Mucosa of rectum (tissue), 2 donors: ENCODE measurements around the gene BRSK1.

Source experiments
- H3K27ac ChIP-seq, 2 donors: one replicate each; pipeline ENCODE4 v1.7.0; 2013; ENCODE audit warnings: inconsistent platforms in 2 of 2, low read depth in 2 of 2, low read length in 2 of 2
- H3K27me3 ChIP-seq, 2 donors: one replicate each; pipeline ENCODE4 v1.7.0; 2013; ENCODE audit warnings: low read length in 2 of 2; ENCODE audit not compliant: control insufficient read depth in 2 of 2, insufficient read depth in 2 of 2
- H3K36me3 ChIP-seq, 2 donors: one replicate each; pipeline ENCODE4 v1.7.0; 2013; ENCODE audit warnings: low read length in 2 of 2; ENCODE audit not compliant: control insufficient read depth in 2 of 2, insufficient read depth in 2 of 2
- H3K4me1 ChIP-seq, 2 donors: one replicate each; pipeline ENCODE4 v1.7.0; 2013; ENCODE audit warnings: low read length in 2 of 2, mild to moderate bottlenecking in 1 of 2; ENCODE audit not compliant: control insufficient read depth in 2 of 2, insufficient read depth in 2 of 2
- H3K4me3 ChIP-seq, 2 donors: one replicate each; pipeline ENCODE4 v1.7.0; 2013; ENCODE audit warnings: low read length in 2 of 2
- H3K9ac ChIP-seq, 2 donors: one replicate each; pipeline ENCODE4 v1.7.0; 2013; ENCODE audit warnings: low read length in 2 of 2, low read depth in 1 of 2, mild to moderate bottlenecking in 1 of 2
- H3K9me3 ChIP-seq, 2 donors: one replicate each; pipeline ENCODE4 v1.7.0; 2013; ENCODE audit warnings: low read length in 2 of 2; ENCODE audit not compliant: control insufficient read depth in 2 of 2
- donor health status: healthy.
- donor health status: Normal muscosa, but diverticular disease.

Gene BRSK1

DNA sequence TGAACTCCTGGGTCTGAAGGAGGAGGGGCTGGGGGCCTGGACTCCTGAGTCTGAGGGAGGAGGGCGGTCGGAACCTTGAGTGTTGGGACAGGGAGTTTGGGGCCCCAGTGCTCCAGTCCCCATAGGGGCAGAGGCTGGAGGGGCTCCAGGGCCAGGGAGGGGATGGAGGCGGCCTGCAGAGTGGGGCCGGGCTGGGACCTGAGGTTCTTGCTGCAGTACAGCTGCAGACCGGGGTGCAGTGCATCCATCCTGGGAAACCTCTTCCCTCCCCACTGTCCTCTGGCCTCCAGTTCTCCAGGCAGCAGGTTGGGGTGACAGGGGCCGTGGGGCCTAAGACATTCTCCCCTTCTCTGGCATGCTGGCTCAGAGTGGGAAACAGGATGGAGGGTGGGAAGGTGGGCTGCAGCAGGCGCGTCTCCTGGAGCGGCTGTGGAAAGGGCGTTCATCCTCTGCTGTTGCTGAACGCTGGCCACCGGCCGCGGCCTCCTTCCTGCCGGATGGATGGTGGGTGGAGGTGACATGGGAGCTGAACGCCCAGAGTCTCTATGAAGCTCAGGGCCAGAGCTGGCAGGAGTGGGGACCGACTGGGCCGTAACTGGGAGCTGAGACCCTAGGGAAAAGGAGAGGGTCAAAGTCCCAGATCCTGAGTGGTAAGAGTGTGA is 1.6 kb downstream of the BRSK1 start:
- no peak overlapping the region for H3K27ac ChIP-seq
- H3K9ac ChIP-seq: no peak overlapping the region
- H3K4me3 ChIP-seq: no peak overlapping the region
- H3K36me3 ChIP-seq: no peaks in the 10 kb centered on the region
- H3K4me1 ChIP-seq: peaks cover 0 to 6% of the 10 kb centered on the region in 2 donors
- H3K27me3 ChIP-seq: peaks cover 0 to 7% of the 10 kb centered on the region in 2 donors
- no peaks in the 10 kb centered on the region for H3K9me3 ChIP-seq

GRCh38 chr19:55287361-55288079 is 3.7 kb downstream of the BRSK1 start:
- no peak overlapping the region for H3K4me3 ChIP-seq
- H3K9ac ChIP-seq: no peak overlapping the region
- H3K9me3 ChIP-seq: no peaks in the 10 kb centered on the region
- H3K27me3 ChIP-seq: peaks cover 0 to 7% of the 10 kb centered on the region in 2 donors
- peaks cover 0 to 2% of the 10 kb centered on the region in 2 donors for H3K4me1 ChIP-seq
- H3K27ac ChIP-seq: no peak overlapping the region
- H3K36me3 ChIP-seq: no peaks in the 10 kb centered on the region

GRCh38 chr19:55289117-55289796 is 5.5 kb downstream of the BRSK1 start:
- Histone ChIP-seq H3K4me1 (no peaks in the 10 kb centered on the region), H3K27ac (no peak overlapping the region), H3K9ac (no peak overlapping the region)

GRCh38 chr19:55297267-55297666 is 13.5 kb downstream of the BRSK1 start:
- Histone ChIP-seq H3K9me3 (no peaks in the 10 kb centered on the region), H3K9ac (no peak overlapping the region)

More at GRCh38 chr19:55289117-55289796, 5.5 kb downstream of the BRSK1 start:
- H3K4me3 ChIP-seq: no peak overlapping the region
- no peaks in the 10 kb centered on the region for H3K27me3 ChIP-seq
- H3K36me3 ChIP-seq: no peaks in the 10 kb centered on the region
- no peaks in the 10 kb centered on the region for H3K9me3 ChIP-seq

GRCh38 chr19:55299991-55300390 is 16.2 kb downstream of the BRSK1 start:
- peaks cover 0 to 8% of the 10 kb centered on the region in 2 donors for H3K4me1 ChIP-seq
- H3K27me3 ChIP-seq: no peaks in the 10 kb centered on the region
- no peak overlapping the region for H3K4me3 ChIP-seq
- H3K9ac ChIP-seq: no peak overlapping the region
- no peaks in the 10 kb centered on the region for H3K36me3 ChIP-seq
- no peaks in the 10 kb centered on the region for H3K9me3 ChIP-seq
- no peak overlapping the region for H3K27ac ChIP-seq

More at GRCh38 chr19:55297267-55297666, 13.5 kb downstream of the BRSK1 start:
- Histone ChIP-seq H3K36me3 (no peaks in the 10 kb centered on the region), H3K27me3 (no peaks in the 10 kb centered on the region), H3K4me1 (peaks cover 0 to 8% of the 10 kb centered on the region in 2 donors), H3K27ac (no peak overlapping the region), H3K4me3 (no peak overlapping the region)

GRCh38 chr19:55300886-55301458 is 17.2 kb downstream of the BRSK1 start:
- peak overlapping the region in 1 of 2 donors; percentile 2 for H3K9ac ChIP-seq
- H3K27me3 ChIP-seq: no peaks in the 10 kb centered on the region
- H3K4me1 ChIP-seq: peaks cover 0 to 8% of the 10 kb centered on the region in 2 donors
- no peaks in the 10 kb centered on the region for H3K36me3 ChIP-seq
- no peak overlapping the region for H3K4me3 ChIP-seq
- H3K27ac ChIP-seq: no peak overlapping the region
- no peaks in the 10 kb centered on the region for H3K9me3 ChIP-seq

DNA sequence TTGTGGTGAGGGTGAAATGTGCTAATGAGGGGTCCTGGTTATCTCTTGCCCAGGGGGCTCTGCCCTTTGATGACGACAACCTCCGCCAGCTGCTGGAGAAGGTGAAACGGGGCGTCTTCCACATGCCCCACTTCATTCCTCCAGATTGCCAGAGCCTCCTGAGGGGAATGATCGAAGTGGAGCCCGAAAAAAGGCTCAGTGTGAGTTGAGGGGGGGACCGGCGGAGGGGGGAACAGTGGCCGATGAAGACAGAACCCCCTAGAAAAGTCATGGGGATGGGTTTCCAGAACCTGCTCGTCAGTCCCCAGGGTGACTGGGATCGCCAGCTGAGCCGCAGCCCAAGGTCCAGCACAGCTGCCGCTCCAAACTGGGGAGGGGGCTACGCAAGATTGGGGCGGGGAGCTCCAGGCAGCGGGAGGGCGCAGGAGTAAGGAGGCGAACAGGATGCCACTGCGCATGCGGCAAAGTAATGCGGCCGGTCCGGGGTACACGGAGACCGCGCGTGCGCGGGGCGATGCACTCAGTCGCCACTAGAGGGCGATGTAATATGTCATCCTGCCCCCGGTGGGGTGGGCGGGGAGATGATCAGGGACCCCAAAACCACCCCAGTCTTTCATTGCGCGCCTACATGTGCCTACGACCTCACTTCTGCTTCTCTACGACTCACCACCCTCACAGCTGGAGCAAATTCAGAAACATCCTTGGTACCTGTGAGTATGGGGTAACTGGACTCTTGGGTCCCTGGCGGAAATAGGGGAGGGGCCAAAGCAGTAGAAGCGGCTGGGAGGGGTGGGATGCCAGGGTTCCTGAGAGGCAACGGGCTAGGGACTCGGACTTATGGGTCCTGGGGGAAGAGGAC is 17.9 kb downstream of the BRSK1 start:
- no peak overlapping the region for H3K27ac ChIP-seq

DNA sequence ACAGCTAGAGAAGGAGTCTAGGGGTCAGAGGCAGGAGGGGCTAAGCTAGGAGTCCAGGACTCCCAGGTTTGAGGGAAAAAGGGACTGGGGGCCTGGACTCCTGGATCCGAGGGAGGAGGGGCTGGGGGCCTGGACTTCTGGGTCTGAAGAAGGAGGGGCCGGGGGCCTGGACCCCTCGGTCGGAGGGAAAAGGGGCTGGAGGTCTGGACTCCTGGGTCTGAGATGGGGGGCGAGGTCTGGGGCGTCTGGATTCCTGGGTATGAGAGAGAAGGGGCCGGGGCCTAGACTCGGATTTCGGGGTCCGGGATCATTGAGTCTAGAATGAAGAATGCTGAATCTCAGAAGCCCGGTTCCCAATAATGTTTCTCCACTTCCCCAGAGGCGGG is 18.5 kb downstream of the BRSK1 start:
- no peaks in the 10 kb centered on the region for H3K27me3 ChIP-seq
- peak overlapping the region; percentile 2 to 59 for H3K4me3 ChIP-seq
- no peaks in the 10 kb centered on the region for H3K36me3 ChIP-seq
- H3K9me3 ChIP-seq: no peaks in the 10 kb centered on the region
- H3K4me1 ChIP-seq: peaks cover 0 to 8% of the 10 kb centered on the region in 2 donors
- no peak overlapping the region for H3K27ac ChIP-seq
- H3K9ac ChIP-seq: no peak overlapping the region

More for the DNA sequence above, 17.9 kb downstream of the BRSK1 start:
- H3K4me1 ChIP-seq: peaks cover 0 to 8% of the 10 kb centered on the region in 2 donors
- no peaks in the 10 kb centered on the region for H3K9me3 ChIP-seq
- peak overlapping the region; percentile 2 to 43 for H3K9ac ChIP-seq
- H3K36me3 ChIP-seq: no peaks in the 10 kb centered on the region
- peak overlapping the region; percentile 2 to 59 for H3K4me3 ChIP-seq
- no peaks in the 10 kb centered on the region for H3K27me3 ChIP-seq

DNA sequence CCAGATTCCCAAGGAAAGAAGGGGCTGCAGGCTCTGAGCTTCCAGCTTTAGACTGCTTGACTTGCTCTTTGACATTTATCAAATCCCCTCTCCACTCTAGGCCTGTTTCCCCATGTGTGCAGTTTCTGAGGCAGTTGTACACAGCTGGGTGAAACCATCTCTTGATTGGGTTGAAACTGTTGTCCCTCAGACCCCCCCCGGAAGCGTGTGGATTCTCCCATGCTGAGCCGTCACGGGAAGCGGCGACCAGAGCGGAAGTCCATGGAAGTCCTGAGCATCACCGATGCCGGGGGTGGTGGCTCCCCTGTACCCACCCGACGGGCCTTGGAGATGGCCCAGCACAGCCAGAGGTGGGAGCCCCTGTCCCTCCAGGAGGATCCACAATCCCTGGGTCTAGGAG is 19.7 kb downstream of the BRSK1 start:
- no peak overlapping the region for H3K4me3 ChIP-seq
- peaks cover 0 to 8% of the 10 kb centered on the region in 2 donors for H3K4me1 ChIP-seq
- H3K27ac ChIP-seq: no peak overlapping the region
- no peaks in the 10 kb centered on the region for H3K9me3 ChIP-seq
- H3K36me3 ChIP-seq: no peaks in the 10 kb centered on the region
- no peaks in the 10 kb centered on the region for H3K27me3 ChIP-seq
- no peak overlapping the region for H3K9ac ChIP-seq
